Hematopoietic multipotent progenitor cell treated with erythropoietin and hydrocortisone succinate and interleukin-3 and kit ligand, for 8 days (in vitro differentiated cells): ENCODE results near the gene MMP13.
"Not testable (repeated sequence)": the region's sequence is repeated elsewhere in the genome, so short reads cannot be mapped to it uniquely, and the experiment has no call there.

Experiments used
- DNase-seq: peaks from one replicate; pipeline ENCODE4 v3.0.0-alpha.2; 2015

The MMP13 gene

GRCh38 chr11:102955624-102956023 lies at the start of gene MMP13:
Gene MMP13, minus strand, starts transcription at chr11:102955732. Its CDS starts 27 bp downstream, at chr11:102955705.
- no peak for DNase-seq

- DNase-seq, result not testable (repeated sequence)
Measured at GRCh38 chr11:103004234-103004633, 48.7 kb upstream of the MMP13 start.

- DNase-seq, result no peak
Measured at GRCh38 chr11:102994105-102994504, 38.6 kb upstream of the MMP13 start.

GRCh38 chr11:102991776-102992175 lies 36.2 kb upstream of the MMP13 start:
- DNase-seq, result no peak

GRCh38 chr11:102990145-102990544 lies 34.6 kb upstream of the MMP13 start:
- DNase-seq, result no peak

- no peak for DNase-seq
Measured at GRCh38 chr11:102989379-102990047, 34.0 kb upstream of the MMP13 start.

GRCh38 chr11:102986815-102987214 lies 31.3 kb upstream of the MMP13 start:
- DNase-seq, result no peak

- DNase-seq, result no peak
Measured at GRCh38 chr11:102985850-102986249, 30.3 kb upstream of the MMP13 start.

- no peak for DNase-seq
Measured at GRCh38 chr11:102983486-102983885, 28.0 kb upstream of the MMP13 start.

- DNase-seq, result no peak
Measured at GRCh38 chr11:102981324-102981910, 25.9 kb upstream of the MMP13 start.

- no peak for DNase-seq
Measured at GRCh38 chr11:102974552-102975280, 19.2 kb upstream of the MMP13 start.

- DNase-seq, result not testable (repeated sequence)
Measured at GRCh38 chr11:102973698-102974097, 18.2 kb upstream of the MMP13 start.

- DNase-seq, result no peak
Measured at GRCh38 chr11:102972853-102973252, 17.3 kb upstream of the MMP13 start.

GRCh38 chr11:102971766-102972165 lies 16.2 kb upstream of the MMP13 start:
- no peak for DNase-seq

- no peak for DNase-seq
Measured at GRCh38 chr11:102967497-102967896, 12.0 kb upstream of the MMP13 start.

GRCh38 chr11:102966011-102966410 lies 10.5 kb upstream of the MMP13 start:
- DNase-seq, result no peak

- no peak for DNase-seq
Measured at GRCh38 chr11:102964867-102965266, 9.3 kb upstream of the MMP13 start.

GRCh38 chr11:102957953-102958352 lies 2.4 kb upstream of the MMP13 start:
- no peak for DNase-seq

- no peak for DNase-seq
Measured at GRCh38 chr11:102950622-102951081, 4.9 kb downstream of the MMP13 start.

GRCh38 chr11:102946237-102946636 lies 9.3 kb downstream of the MMP13 start:
- no peak for DNase-seq

GRCh38 chr11:102940714-102941588 lies 14.6 kb downstream of the MMP13 start:
- DNase-seq, result peak; percentile 70

- DNase-seq, result no peak
Measured at GRCh38 chr11:102936864-102937509, 18.5 kb downstream of the MMP13 start.
